Calu3 (cell line): ENCODE data around the gene BSCL2. TPM values are rescaled to one million over a fixed set of nuclear protein-coding genes. Genes with fewer than 3 reads are reported as not detected.
A peak's percentile ranks its signal among the peaks of the same experiment; 100 is the strongest.

Source experiments
- BruUV-seq: library from RNA; stranded (reverse); fragments of 400-500 nt; replicated peaks from 2 replicates; lab custom pipeline; 2021; lab: Mats Ljungman, UMichigan
- CTCF ChIA-PET: fragments of 300-600 bp; sonication (Branson Sonifier 250); formaldehyde crosslinking; loops from one replicate; lab custom pipeline; 2022; ENCODE audit warnings: antibody characterized with exemption; lab: Charles Lee
- DNase-seq: peaks from one replicate; pipeline ENCODE4 v3.0.0; 2022
- H3K27ac Mint-ChIP-seq: one replicate; pipeline ENCODE4 v1.8.0; 2022; ENCODE audit warnings: mixed read lengths; ENCODE audit not compliant: unreplicated experiment
- H3K27me3 Mint-ChIP-seq: one replicate; pipeline ENCODE4 v1.8.0; 2022; ENCODE audit warnings: mixed read lengths; ENCODE audit not compliant: unreplicated experiment
- H3K36me3 Mint-ChIP-seq: one replicate; pipeline ENCODE4 v1.8.0; 2022; ENCODE audit warnings: mild to moderate bottlenecking, moderate library complexity, mixed read lengths; ENCODE audit not compliant: insufficient read depth, unreplicated experiment
- H3K4me1 Mint-ChIP-seq: one replicate; pipeline ENCODE4 v1.8.0; 2022; ENCODE audit warnings: mild to moderate bottlenecking, low read depth, mixed read lengths; ENCODE audit not compliant: unreplicated experiment
- H3K4me3 Mint-ChIP-seq: one replicate; pipeline ENCODE4 v1.8.0; 2022; ENCODE audit warnings: mild to moderate bottlenecking, low read depth, moderate library complexity, mixed read lengths; ENCODE audit not compliant: unreplicated experiment
- H3K9me3 Mint-ChIP-seq: one replicate; pipeline ENCODE4 v1.8.0; 2022; ENCODE audit warnings: low read depth, mixed read lengths; ENCODE audit not compliant: unreplicated experiment
- intact Hi-C: fragments of 100-400 bp; cut with micrococcal nuclease; formaldehyde crosslinking; loops from one replicate; pipeline ENCODE4 v1.10.0; 2022; ENCODE audit not compliant: unreplicated experiment
- total RNA-seq: library from RNA; stranded (reverse); gene quantifications from 2 replicates; pipeline ENCODE4 v1.2.3, GENCODE V29; 2022
- TF ChIP-seq, protein P1 (sequence below): fragments of 200-600 bp; IDR thresholded peaks from one replicate; pipeline ENCODE4 v1.8.0; 2022; ENCODE audit warnings: antibody characterized with exemption; ENCODE audit not compliant: unreplicated experiment

The BSCL2 gene
- total RNA-seq, 1 experiment from 2014 or later = 71.5 TPM

DNA sequence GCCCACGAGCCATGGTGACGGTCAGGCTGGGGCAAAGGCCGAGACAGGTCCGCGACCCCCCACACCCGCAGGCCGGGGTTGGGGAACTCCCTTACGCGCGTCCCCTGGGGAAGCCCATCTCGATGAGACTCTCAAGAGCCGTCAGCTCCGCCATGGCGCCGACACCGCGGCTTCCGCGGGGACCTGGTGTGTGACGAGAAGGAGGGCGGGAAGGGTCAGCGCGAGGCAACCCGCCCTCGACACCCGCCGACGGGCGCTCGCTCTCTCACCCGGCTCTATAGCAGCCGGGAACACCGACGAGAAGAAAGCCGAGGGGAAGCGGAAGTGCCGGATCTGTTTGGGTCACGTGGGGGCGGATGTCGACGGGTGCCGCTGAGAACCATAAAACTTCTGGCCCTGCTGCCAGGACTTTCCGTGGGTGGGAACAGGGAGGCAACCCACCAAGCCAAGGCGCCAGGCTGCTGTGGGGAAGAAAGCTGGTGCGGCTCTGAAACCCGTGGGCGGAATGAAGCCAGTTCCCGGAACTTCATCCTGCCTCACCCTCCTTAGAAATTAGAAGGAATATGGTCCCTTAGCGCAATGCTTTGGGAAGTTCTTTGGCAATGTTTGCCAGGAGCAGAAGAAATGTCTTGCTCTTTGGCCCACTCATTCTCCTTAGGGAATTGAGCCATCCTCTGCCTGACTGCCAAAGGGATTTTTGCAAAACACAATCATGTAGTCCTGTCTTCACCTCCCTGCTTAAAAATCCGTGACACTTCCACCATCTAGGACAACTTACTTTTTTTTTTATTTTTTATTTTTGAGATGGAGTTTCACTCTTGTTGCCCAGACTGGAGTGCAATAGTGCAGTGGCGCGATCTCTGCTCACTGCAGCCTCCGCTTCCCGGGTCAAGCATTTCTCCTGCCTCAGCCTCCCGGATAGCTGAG, 28.2 kb downstream of the BSCL2 start, which contains the start of gene UBXN1:
TSS of gene UBXN1 (minus strand) at position 304 of the 927 bp plus-strand sequence. CDS start at position 154, 150 bp downstream.
- TF ChIP-seq, protein P1, sequence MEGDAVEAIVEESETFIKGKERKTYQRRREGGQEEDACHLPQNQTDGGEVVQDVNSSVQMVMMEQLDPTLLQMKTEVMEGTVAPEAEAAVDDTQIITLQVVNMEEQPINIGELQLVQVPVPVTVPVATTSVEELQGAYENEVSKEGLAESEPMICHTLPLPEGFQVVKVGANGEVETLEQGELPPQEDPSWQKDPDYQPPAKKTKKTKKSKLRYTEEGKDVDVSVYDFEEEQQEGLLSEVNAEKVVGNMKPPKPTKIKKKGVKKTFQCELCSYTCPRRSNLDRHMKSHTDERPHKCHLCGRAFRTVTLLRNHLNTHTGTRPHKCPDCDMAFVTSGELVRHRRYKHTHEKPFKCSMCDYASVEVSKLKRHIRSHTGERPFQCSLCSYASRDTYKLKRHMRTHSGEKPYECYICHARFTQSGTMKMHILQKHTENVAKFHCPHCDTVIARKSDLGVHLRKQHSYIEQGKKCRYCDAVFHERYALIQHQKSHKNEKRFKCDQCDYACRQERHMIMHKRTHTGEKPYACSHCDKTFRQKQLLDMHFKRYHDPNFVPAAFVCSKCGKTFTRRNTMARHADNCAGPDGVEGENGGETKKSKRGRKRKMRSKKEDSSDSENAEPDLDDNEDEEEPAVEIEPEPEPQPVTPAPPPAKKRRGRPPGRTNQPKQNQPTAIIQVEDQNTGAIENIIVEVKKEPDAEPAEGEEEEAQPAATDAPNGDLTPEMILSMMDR = no peak
- H3K27me3 Mint-ChIP-seq = no peaks in the 10 kb centered on the region
- CTCF ChIA-PET = no interaction called here
- TSS peak; percentile 29 for BruUV-seq
- H3K9me3 Mint-ChIP-seq = no peaks in the 10 kb centered on the region
- peaks cover 54% of the 10 kb centered on the region for H3K36me3 Mint-ChIP-seq
- intact Hi-C loops = no loop called here
- peaks cover 24% of the 10 kb centered on the region for H3K4me1 Mint-ChIP-seq
- H3K4me3 Mint-ChIP-seq = peak within 1 kb of the TSS; percentile 86
- H3K27ac Mint-ChIP-seq = peak within 1 kb of the TSS; percentile 84
- peak; percentile 83 for DNase-seq

DNA sequence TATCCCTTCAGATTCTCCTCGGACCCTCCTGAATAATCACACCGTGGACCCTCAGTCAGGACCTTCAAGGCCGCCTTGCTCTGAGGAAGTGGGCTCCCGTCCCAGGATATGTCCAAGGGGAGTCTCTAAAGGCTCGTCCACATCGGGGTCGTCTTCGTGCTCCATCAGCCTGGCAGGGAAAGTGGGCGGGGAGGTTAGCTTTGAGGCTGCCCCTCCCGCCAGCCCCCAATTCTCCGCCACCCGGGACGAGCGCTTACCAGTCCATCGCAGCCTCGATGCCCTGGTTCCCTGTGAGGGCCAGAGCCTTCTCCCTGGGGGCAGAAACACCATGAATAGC, 28.8 kb downstream of the BSCL2 start:
- no peak for DNase-seq
- no TSS peak for BruUV-seq
- Mint-ChIP-seq H3K4me3 (peak overlapping the region; percentile 86), H3K9me3 (no peaks in the 10 kb centered on the region), H3K4me1 (peaks cover 24% of the 10 kb centered on the region), H3K27me3 (no peaks in the 10 kb centered on the region), H3K27ac (peak overlapping the region; percentile 84), H3K36me3 (peaks cover 61% of the 10 kb centered on the region)
- TF ChIP-seq, protein P1 = no peak
- intact Hi-C loops = no loop called here
- CTCF ChIA-PET = no interaction called here

DNA sequence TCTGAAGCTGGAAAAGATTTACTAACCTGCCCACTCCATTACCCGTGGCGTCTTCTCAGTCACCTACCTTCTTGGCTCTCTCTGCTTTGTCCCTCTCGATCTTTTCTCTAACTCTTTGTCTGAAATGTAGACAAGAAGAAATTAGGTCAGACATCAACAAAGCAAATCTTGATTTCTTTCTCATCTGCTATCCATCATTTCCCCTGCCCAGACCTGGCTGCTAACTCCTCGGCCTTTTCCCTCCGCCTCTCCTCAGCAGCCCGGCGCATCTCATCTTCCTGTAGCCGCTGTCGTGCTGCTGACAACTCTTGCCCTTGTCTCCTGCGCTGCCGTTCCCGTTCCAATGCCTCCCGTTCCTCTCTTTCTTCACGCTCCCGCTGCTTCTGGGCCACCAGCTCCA, 29.5 kb downstream of the BSCL2 start:
- Mint-ChIP-seq H3K27ac (peak overlapping the region; percentile 17), H3K4me3 (peak overlapping the region; percentile 86), H3K36me3 (peaks cover 67% of the 10 kb centered on the region), H3K27me3 (no peaks in the 10 kb centered on the region), H3K4me1 (peaks cover 24% of the 10 kb centered on the region), H3K9me3 (no peaks in the 10 kb centered on the region)
- no peak for DNase-seq
- TF ChIP-seq, protein P1 = no peak
- intact Hi-C loops = no loop called here
- CTCF ChIA-PET = no interaction called here
- no TSS peak for BruUV-seq

DNA sequence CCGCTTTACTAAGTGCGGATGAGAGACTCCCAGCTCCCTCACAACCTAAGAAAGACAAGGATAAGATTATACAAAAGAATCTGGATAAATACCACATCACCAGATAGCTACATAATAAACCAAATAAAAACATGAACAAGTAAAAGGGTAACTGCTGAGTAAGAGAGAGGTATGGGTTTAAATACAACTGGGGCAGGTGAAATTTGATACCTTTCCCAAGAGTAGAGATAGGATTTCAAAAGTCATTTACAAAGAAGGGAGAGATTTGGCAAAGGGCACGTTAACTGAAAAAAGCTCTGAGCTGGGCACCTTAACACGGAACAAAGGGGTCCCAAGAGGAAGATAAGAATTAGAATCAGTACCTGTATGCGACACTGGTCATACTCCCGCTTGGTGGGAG, 30.1 kb downstream of the BSCL2 start:
- Mint-ChIP-seq H3K27me3 (no peaks in the 10 kb centered on the region), H3K27ac (no peak overlapping the region), H3K4me1 (peaks cover 24% of the 10 kb centered on the region), H3K4me3 (peak overlapping the region; percentile 86), H3K36me3 (peaks cover 73% of the 10 kb centered on the region), H3K9me3 (no peaks in the 10 kb centered on the region)
- BruUV-seq = no TSS peak
- intact Hi-C loops = no loop called here
- TF ChIP-seq, protein P1 = no peak
- no peak for DNase-seq
- CTCF ChIA-PET = no interaction called here
